Astrocyte (in vitro differentiated cells and primary cell): ENCODE measurements around the gene PRPS1.

Experiments
- CTCF ChIP-seq: IDR thresholded peaks from 2 replicates; pipeline ENCODE4 v1.5.1; 2011; ENCODE audit warnings: low read depth, mild to moderate bottlenecking, inconsistent platforms, low read length, moderate library complexity; ENCODE audit not compliant: insufficient read depth
- EZH2 ChIP-seq: IDR thresholded peaks from 2 replicates; pipeline ENCODE4 v1.6.1; 2012; ENCODE audit warnings: mild to moderate bottlenecking, low read length, inconsistent platforms; ENCODE audit not compliant: insufficient read depth

GRCh38 chrX:107659768-107660167 lies 31.5 kb downstream of the PRPS1 start:
- peak; percentile 61 for TF ChIP-seq CTCF
- no peak for TF ChIP-seq EZH2
